ACC112 (cell line): ENCODE results near the gene GFAP.

Experiments used
- H2AFZ ChIP-seq: fragments of 200-600 bp; sonication (generic); one replicate; pipeline ENCODE4 v1.6.0; 2017; ENCODE audit warnings: antibody characterized with exemption, low read length; ENCODE audit not compliant: unreplicated experiment
- H3K27ac ChIP-seq: fragments of 200-600 bp; sonication (generic); 2 replicates; pipeline ENCODE4 v1.5.1; 2014; ENCODE audit warnings: low read depth, mild to moderate bottlenecking, antibody characterized with exemption, low read length, moderate library complexity
- H3K27me3 ChIP-seq: fragments of 200-600 bp; sonication (generic); 2 replicates; pipeline ENCODE4 v1.6.1; 2014; ENCODE audit warnings: mild to moderate bottlenecking, antibody characterized with exemption, low read length, moderate library complexity, mixed read lengths; ENCODE audit not compliant: insufficient read depth
- H3K36me3 ChIP-seq: fragments of 200-600 bp; sonication (generic); 2 replicates; pipeline ENCODE4 v1.6.1; 2016; ENCODE audit warnings: mild to moderate bottlenecking, antibody characterized with exemption, low read length, moderate library complexity, mixed read lengths; ENCODE audit not compliant: insufficient read depth
- H3K4me1 ChIP-seq: fragments of 200-600 bp; sonication (generic); one replicate; pipeline ENCODE4 v1.6.1; 2016; ENCODE audit warnings: low read length, mixed read lengths; ENCODE audit not compliant: insufficient read depth, unreplicated experiment, control insufficient read depth
- H3K4me3 ChIP-seq: fragments of 200-600 bp; sonication (generic); 2 replicates; pipeline ENCODE4 v1.5.1; 2014; ENCODE audit warnings: mild to moderate bottlenecking, low read depth, low read length
- H3K79me2 ChIP-seq: fragments of 200-600 bp; sonication (generic); one replicate; pipeline ENCODE4 v1.6.0; 2016; ENCODE audit warnings: low read length; ENCODE audit not compliant: control insufficient read depth, unreplicated experiment, insufficient read depth

Gene GFAP

DNA sequence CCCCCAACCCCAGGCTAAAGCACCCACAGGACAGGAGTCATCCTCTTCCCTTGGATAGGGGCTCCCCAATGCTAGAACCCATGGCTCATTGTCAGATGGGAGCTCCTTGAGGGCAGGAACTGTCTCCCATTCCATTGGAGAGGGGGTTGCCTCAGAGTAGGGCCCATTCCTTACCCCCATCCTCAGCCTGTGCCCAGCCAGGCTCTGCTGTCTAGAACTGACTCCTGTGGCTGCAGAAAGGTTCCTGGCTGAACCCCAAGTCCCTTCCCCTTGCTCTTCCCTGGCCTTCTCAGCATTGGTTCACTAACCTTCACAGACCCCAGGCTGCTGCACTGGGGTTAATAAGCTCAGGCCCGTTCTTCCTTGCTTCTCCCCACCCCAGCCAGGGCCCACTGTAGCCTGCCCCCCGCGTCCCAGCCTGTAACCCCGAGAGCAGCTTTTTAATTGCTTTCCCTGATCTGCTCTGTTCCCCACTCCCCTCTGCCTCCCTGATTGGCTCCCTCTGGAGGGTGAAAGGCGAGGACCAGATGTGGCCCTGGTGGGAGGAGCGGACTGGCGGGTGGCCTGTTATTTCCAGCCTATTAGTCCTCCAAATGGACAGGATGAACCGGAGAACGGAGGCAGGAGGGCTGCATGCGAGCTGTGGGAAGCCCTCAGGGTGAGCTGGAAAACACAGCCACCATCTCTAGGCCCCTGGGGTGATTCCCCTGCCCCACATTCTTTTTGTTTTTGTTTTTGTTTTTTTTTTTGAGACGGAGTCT is 6.0 kb upstream of the GFAP start:
- Histone ChIP-seq H3K4me1 (peaks cover 14% of the 10 kb centered on the region), H2AFZ (no peak overlapping the region), H3K27me3 (no peaks in the 10 kb centered on the region), H3K79me2 (no peaks in the 10 kb centered on the region), H3K4me3 (no peak overlapping the region), H3K27ac (no peak overlapping the region), H3K36me3 (peaks cover 4% of the 10 kb centered on the region; the same call in 1 of the 2 replicates)

DNA sequence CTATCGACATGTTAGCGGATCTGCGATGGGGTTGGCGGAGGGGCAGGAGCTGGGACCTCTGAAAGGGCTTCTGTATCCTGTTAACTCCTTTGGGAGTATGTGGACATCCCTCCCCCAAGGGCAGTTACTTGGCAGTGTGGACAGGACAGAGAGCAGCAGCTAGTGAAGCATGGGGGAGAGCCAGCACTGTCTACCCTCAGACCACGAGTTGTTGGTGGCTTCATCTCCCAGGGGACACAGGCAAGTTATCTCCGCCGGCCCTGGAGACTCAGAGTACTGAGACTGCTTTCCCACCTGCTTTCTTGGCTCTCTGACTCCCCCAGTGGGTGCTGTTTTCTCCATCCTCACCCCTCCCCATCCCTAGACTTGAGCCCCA is 5.3 kb upstream of the GFAP start:
- no peak overlapping the region for H2AFZ ChIP-seq
- no peaks in the 10 kb centered on the region for H3K27me3 ChIP-seq
- no peak overlapping the region for H3K4me3 ChIP-seq
- no peaks in the 10 kb centered on the region for H3K79me2 ChIP-seq
- no peak overlapping the region for H3K27ac ChIP-seq
- peaks cover 19% of the 10 kb centered on the region for H3K4me1 ChIP-seq
- no peaks in the 10 kb centered on the region for H3K36me3 ChIP-seq

DNA sequence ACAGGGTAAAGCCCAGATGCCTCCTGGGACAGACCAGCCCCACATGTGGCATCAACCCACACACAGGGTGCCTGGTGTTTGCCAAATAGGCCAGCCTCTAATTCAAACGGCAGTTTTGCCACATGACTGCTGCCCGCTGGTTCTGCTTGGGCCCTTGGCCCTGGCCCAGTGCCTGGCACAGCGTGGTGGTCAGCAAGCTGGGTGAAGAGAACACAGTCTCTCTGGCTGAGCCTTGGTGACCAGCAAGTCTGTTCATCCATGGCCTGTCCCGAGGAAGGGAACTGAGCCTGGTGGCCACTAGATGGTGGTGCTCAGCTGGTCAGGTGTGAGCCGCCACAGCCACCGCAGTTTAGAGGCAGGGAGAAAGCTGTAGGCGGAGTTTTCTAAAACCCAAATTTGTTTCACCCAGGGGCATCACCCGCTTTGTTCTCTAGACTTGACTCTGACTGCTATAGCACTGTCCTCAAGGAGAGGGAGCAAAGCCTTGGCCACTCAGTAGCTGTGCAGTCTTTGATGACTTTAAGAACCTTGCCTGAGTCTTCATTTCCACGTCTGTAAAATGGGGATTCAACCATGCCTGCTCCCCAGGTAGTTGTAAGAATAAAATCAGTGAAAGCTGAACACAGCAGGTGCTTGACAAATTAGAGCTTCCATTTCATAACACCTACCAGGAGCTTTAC is 4.7 kb upstream of the GFAP start:
- no peak overlapping the region for H3K27ac ChIP-seq
- no peaks in the 10 kb centered on the region for H3K27me3 ChIP-seq
- H2AFZ ChIP-seq = no peak overlapping the region
- H3K36me3 ChIP-seq = no peaks in the 10 kb centered on the region
- no peak overlapping the region for H3K4me3 ChIP-seq
- peaks cover 19% of the 10 kb centered on the region for H3K4me1 ChIP-seq
- no peaks in the 10 kb centered on the region for H3K79me2 ChIP-seq

DNA sequence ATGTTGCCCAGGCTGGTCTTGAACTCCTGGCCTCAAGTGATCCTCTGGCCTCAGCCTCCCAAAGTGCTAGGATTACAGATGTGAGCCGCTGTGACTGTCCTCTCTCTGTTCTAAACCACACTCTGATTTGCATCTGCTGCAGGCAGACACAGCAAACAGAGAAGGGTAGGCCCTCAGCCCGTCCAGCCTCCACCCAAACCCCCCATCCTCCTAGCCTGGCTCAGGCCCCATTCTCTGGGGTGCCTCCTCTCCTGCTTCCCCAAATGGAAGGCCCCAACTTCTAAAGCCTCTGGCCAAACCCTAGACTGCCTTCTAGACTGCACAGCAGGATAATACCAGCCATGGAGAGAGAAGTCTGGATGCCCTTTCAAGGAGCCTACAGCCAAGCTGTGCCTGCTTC is 4.1 kb upstream of the GFAP start:
- H3K27ac ChIP-seq = no peak overlapping the region
- H3K27me3 ChIP-seq = no peaks in the 10 kb centered on the region
- H3K36me3 ChIP-seq = no peaks in the 10 kb centered on the region
- no peak overlapping the region for H3K4me3 ChIP-seq
- no peak overlapping the region for H2AFZ ChIP-seq
- peaks cover 19% of the 10 kb centered on the region for H3K4me1 ChIP-seq
- H3K79me2 ChIP-seq = no peaks in the 10 kb centered on the region

DNA sequence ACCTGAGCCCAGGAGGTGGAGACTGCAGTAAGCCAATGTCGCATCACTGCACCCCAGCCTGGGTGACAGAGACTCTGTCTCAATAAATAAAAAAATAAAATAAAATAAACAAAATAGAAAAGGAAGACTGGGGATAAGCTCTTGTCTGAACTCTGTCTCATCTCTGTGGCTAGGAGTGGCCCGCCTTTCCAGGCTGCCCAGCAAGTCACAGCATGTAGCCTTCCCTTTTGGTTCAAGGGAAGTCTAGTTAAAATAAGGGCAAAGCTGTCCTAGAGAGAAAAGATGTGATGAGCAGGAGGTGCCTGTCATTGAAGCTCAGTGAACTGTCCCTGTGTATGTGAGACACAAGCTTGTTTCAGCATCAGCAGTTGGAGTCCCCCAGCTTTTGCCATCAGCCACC is 2.7 kb upstream of the GFAP start:
- Histone ChIP-seq H3K27ac (no peak overlapping the region), H3K4me1 (peaks cover 19% of the 10 kb centered on the region), H3K36me3 (no peaks in the 10 kb centered on the region), H3K4me3 (no peak overlapping the region), H2AFZ (no peak overlapping the region), H3K27me3 (no peaks in the 10 kb centered on the region), H3K79me2 (no peaks in the 10 kb centered on the region)

DNA sequence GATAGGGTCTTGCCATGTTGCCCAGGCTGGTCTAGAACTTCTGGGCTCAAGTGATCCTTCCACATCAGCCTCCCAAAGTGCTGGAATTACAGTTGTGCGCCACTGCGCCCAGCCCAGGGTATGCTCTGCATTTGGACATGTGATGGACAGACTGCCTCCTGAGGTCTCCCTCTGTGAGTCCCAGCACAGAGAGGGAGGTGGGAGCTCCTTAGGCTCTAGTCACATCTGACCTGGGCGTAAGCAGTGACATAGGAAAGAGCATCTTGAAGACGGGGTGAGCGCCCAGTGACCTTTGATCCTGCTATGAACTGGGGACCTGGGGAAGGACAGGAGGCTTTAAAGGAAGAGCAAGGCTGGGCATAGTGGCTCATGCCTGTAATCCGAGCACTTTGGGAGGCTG is 2.2 kb upstream of the GFAP start:
- Histone ChIP-seq H3K27me3 (no peaks in the 10 kb centered on the region), H3K79me2 (no peaks in the 10 kb centered on the region), H2AFZ (no peak overlapping the region), H3K4me1 (peaks cover 19% of the 10 kb centered on the region), H3K36me3 (no peaks in the 10 kb centered on the region), H3K27ac (no peak overlapping the region), H3K4me3 (no peak overlapping the region)

DNA sequence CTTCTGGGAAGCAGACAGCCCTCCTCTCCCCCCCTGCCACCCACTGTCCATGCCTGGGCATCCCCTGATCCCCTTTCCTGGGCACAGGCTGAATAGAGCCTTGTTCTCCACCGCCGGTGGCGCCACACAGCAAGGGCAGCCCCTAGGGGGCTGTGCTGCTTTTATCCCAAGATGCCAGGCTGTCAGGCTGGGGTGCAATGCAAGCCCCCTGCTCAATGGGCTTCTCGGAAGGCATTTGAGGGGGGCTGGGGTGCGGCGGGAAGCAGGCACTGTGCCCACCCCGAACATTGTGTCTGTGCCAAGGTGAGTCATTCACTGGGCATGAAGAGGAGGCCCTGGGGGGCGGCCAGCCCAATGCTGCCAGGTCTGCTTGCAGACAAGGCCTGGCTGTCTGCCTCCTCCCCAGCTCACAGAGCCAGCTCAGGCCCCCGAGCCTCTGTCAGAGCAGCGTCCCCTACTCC is 1.5 kb upstream of the GFAP start:
- no peaks in the 10 kb centered on the region for H3K36me3 ChIP-seq
- no peaks in the 10 kb centered on the region for H3K79me2 ChIP-seq
- H3K27ac ChIP-seq = no peak overlapping the region
- no peak overlapping the region for H3K4me3 ChIP-seq
- H3K4me1 ChIP-seq = peaks cover 19% of the 10 kb centered on the region
- H2AFZ ChIP-seq = no peak overlapping the region
- H3K27me3 ChIP-seq = no peaks in the 10 kb centered on the region

DNA sequence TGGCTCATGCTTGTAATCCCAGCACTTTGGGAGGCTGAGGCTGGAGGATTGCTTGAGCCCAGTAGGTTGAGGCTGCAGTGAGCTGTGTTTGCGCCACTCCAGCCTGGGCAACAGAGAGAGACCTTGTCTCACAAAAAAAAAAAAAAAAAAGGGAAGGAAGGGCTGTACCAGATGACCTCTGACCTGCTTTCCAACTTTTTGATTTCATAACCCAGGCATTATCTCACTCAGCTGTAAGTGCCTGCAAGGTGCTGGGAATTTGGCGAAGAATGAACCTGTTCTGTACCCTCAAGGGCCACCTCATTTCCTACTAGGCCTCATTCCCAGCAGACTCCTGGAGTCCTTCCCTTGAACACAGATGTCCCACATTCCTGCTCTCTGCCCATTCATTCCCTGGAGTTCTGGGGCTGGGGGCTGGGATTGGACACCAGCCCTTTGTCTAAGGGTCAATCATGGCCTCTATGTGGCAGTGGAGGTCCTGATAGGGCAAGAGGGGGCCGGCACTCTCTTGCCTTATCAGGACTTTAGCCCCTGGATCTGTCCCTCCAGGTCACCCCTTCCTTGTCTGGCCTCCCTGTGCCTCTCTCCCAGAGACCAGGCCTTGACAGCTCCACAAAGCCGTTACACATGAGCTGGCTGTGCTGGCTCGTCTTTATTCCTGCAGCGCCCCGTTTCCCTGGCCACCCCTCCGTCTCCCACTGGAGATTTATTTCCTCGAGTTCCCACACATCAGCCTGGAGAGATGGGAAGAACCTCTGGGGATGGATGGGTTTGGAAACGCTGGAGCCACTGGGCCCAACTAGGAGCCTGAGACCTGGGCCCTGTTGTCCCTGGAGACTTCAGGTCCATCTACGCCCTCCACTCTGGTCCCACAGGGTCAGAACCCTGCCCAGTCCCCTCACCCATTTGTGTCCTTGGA is 821 bp upstream of the GFAP start:
- peaks cover 19% of the 10 kb centered on the region for H3K4me1 ChIP-seq

DNA sequence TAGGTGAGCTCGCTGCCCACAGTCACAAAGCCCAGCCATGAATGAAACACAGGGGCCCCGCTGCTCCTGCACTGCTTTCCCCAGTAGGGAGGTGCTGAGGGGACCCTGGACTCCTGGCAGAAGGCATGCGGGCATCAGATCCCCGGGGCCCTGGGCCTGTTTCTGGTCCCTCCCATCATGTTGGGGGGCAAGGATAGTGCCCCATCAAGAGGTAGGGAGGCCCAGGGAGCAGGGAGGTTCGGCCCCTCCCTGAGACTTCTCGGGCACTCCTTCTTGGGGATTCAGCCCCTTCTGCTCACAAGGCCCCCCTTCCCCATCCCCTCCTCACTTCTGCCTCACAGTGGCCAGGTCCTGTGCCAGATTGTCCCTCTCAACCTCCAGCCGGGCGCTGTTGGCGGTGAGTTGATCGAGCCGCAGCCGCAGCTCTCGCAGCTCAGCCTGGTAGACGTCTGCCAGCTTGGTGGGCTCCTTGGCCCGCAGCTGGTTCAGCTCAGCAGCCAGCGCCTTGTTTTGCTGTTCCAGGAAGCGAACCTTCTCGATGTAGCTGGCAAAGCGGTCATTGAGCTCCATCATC is 515 bp downstream of the GFAP start:
- Histone ChIP-seq H3K27me3 (no peaks in the 10 kb centered on the region), H3K79me2 (no peaks in the 10 kb centered on the region), H2AFZ (no peak overlapping the region), H3K4me1 (peaks cover 23% of the 10 kb centered on the region), H3K4me3 (no peak overlapping the region), H3K36me3 (no peaks in the 10 kb centered on the region), H3K27ac (no peak overlapping the region)

More for the DNA sequence above, 821 bp upstream of the GFAP start:
- no peak overlapping the region for H2AFZ ChIP-seq
- H3K79me2 ChIP-seq = no peaks in the 10 kb centered on the region
- no peaks in the 10 kb centered on the region for H3K27me3 ChIP-seq
- no peaks in the 10 kb centered on the region for H3K36me3 ChIP-seq
- H3K4me3 ChIP-seq = no peak overlapping the region
- no peak overlapping the region for H3K27ac ChIP-seq

DNA sequence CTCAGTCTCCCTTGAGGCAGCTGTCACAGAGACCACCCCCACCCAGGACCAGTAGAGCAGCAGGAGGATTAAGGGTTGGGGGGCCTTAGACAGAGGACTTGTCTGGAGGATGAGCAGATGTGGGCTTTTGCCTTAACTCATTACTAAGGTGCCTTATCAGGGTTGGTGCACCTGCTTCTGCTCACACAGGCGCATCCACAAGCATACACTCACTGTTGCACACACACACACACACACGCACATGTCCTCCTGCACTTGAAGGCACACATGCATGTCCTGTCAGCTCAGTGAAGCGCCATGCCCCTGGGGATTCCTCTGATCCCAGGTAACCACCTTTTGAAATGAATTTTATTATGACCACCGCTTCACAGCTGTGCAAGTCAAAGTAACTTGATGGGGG is 1.2 kb downstream of the GFAP start:
- H3K36me3 ChIP-seq = no peaks in the 10 kb centered on the region
- H3K4me3 ChIP-seq = no peak overlapping the region
- no peaks in the 10 kb centered on the region for H3K27me3 ChIP-seq
- no peak overlapping the region for H3K27ac ChIP-seq
- no peaks in the 10 kb centered on the region for H3K79me2 ChIP-seq
- no peak overlapping the region for H2AFZ ChIP-seq
- H3K4me1 ChIP-seq = peaks cover 27% of the 10 kb centered on the region
